ENCODE data around the gene SPINK4. TPM values are rescaled to one million over a fixed set of nuclear protein-coding genes. Genes with fewer than 3 reads are reported as not detected.

The SPINK4 gene, protein sequence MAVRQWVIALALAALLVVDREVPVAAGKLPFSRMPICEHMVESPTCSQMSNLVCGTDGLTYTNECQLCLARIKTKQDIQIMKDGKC
- not detected for total RNA-seq

GRCh38 chr9:33239921-33240320, at the start of gene SPINK4:
Gene SPINK4 (plus strand): TSS chr9:33240167. CDS start chr9:33240209, 42 bp downstream.
- H3K36me3 ChIP-seq: no peaks in the 10 kb centered on the region
- DNase-seq: no peak
- intact Hi-C loops (cut with DNase I; ENCODE audit: low total_unique reads): no loop called here

GRCh38 chr9:33192493-33193255, 47.3 kb upstream of the SPINK4 start:
- Histone ChIP-seq H3K27ac (peak overlapping the region; percentile 1 to 68), H3K36me3 (no peaks in the 10 kb centered on the region), H3K4me1 (peaks cover 0 to 2% of the 10 kb centered on the region in 2 donors), H3K27me3 (no peaks in the 10 kb centered on the region), H3K9me3 (no peaks in the 10 kb centered on the region), H3K4me3 (no peak overlapping the region)
- TF ChIP-seq, protein P1, sequence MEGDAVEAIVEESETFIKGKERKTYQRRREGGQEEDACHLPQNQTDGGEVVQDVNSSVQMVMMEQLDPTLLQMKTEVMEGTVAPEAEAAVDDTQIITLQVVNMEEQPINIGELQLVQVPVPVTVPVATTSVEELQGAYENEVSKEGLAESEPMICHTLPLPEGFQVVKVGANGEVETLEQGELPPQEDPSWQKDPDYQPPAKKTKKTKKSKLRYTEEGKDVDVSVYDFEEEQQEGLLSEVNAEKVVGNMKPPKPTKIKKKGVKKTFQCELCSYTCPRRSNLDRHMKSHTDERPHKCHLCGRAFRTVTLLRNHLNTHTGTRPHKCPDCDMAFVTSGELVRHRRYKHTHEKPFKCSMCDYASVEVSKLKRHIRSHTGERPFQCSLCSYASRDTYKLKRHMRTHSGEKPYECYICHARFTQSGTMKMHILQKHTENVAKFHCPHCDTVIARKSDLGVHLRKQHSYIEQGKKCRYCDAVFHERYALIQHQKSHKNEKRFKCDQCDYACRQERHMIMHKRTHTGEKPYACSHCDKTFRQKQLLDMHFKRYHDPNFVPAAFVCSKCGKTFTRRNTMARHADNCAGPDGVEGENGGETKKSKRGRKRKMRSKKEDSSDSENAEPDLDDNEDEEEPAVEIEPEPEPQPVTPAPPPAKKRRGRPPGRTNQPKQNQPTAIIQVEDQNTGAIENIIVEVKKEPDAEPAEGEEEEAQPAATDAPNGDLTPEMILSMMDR (IDR thresholded peaks at IDR 0.05): no peak
- TF ChIP-seq POLR2A (IDR thresholded peaks at IDR 0.05): no peak
- intact Hi-C loops (cut with DNase I; ENCODE audit: low total_unique reads): no loop called here
- no peak for DNase-seq

More at GRCh38 chr9:33239921-33240320, at the start of gene SPINK4:
- TF ChIP-seq, protein P1 (IDR thresholded peaks at IDR 0.05): no peak
- no peak for TF ChIP-seq POLR2A (IDR thresholded peaks at IDR 0.05)
- Histone ChIP-seq H3K4me1 (no peaks in the 10 kb centered on the region), H3K4me3 (no peak within 1 kb of the TSS), H3K27me3 (no peaks in the 10 kb centered on the region), H3K9me3 (no peaks in the 10 kb centered on the region), H3K27ac (no peak within 1 kb of the TSS)

GRCh38 chr9:33193818-33194217, 46.1 kb upstream of the SPINK4 start:
- peak overlapping the region in 1 of 2 donors; percentile 68 for H3K27ac ChIP-seq
- H3K4me3 ChIP-seq: no peak overlapping the region
- no peak for TF ChIP-seq POLR2A (IDR thresholded peaks at IDR 0.05)
- TF ChIP-seq, protein P1 (IDR thresholded peaks at IDR 0.05): no peak
- H3K36me3 ChIP-seq: no peaks in the 10 kb centered on the region
- H3K27me3 ChIP-seq: no peaks in the 10 kb centered on the region
- H3K4me1 ChIP-seq: peaks cover 0 to 6% of the 10 kb centered on the region in 2 donors
- no peaks in the 10 kb centered on the region for H3K9me3 ChIP-seq
- intact Hi-C loops (cut with DNase I; ENCODE audit: low total_unique reads): no loop called here
- DNase-seq: no peak

- no peak for DNase-seq
- intact Hi-C loops (cut with DNase I; ENCODE audit: low total_unique reads): no loop called here
- TF ChIP-seq, protein P1 (IDR thresholded peaks at IDR 0.05): no peak
- TF ChIP-seq POLR2A (IDR thresholded peaks at IDR 0.05): no peak
Measured at GRCh38 chr9:33196736-33197135, 43.2 kb upstream of the SPINK4 start.

More at GRCh38 chr9:33196736-33197135, 43.2 kb upstream of the SPINK4 start:
- Histone ChIP-seq H3K4me3 (no peak overlapping the region), H3K36me3 (no peaks in the 10 kb centered on the region), H3K9me3 (no peaks in the 10 kb centered on the region), H3K27ac (peak overlapping the region; percentile 61 to 75), H3K27me3 (no peaks in the 10 kb centered on the region), H3K4me1 (peaks cover 0 to 6% of the 10 kb centered on the region in 2 donors)

Data from uterus (tissue), 4 donors.